Vagina (tissue), 2 donors: ENCODE data around the gene STARD7. TPM values are rescaled to one million over a fixed set of nuclear protein-coding genes. Genes with fewer than 3 reads are reported as not detected.

Experiments used
- DNase-seq, 2 donors: peaks; one replicate each; pipeline ENCODE4 v3.0.0-alpha.2; 2017; ENCODE audit errors: extremely low spot score in 2 of 2
- H3K27ac ChIP-seq: fragments of 200-600 bp; sonication (generic); one replicate; pipeline ENCODE4 v1.5.1; 2019
- H3K27me3 ChIP-seq: fragments of 200-600 bp; sonication (generic); one replicate; pipeline ENCODE4 v1.5.1; 2019
- H3K36me3 ChIP-seq, 2 donors: fragments of 200-600 bp; sonication (generic); one replicate each; pipeline ENCODE4 v1.5.1; 2017 to 2019
- H3K4me1 ChIP-seq: fragments of 200-600 bp; sonication (generic); one replicate; pipeline ENCODE4 v1.5.1; 2019
- H3K4me3 ChIP-seq, 2 donors: fragments of 200-600 bp; sonication (generic); 1 replicate in 1 of 2; 2 replicates in 1 of 2; pipeline ENCODE4 v1.5.1; 2016 to 2019
- H3K9me3 ChIP-seq: fragments of 200-600 bp; sonication (generic); one replicate; pipeline ENCODE4 v1.5.1; 2019
- CTCF ChIP-seq, 3 experiments: fragments of 450-650 bp in 2 of 3; fragments of 200-600 bp in 1 of 3; sonication (generic) in 1 of 3; IDR thresholded peaks; one replicate each; pipeline ENCODE4 v1.5.1; 2017 to 2019; ENCODE audit warnings: antibody characterized with exemption in 3 of 3, mild to moderate bottlenecking in 2 of 3, moderate library complexity in 2 of 3
- POLR2A ChIP-seq, 2 donors: fragments of 450-650 bp; IDR thresholded peaks; one replicate each; pipeline ENCODE4 v1.6.1; 2017; ENCODE audit warnings: antibody characterized with exemption in 2 of 2, mild to moderate bottlenecking in 2 of 2, moderate library complexity in 2 of 2
- POLR2AphosphoS5 ChIP-seq, 2 donors: sonication (generic); formaldehyde crosslinking; IDR thresholded peaks; one replicate each; pipeline ENCODE4 v1.9.0; 2017; ENCODE audit warnings: antibody characterized with exemption in 2 of 2, mild to moderate bottlenecking in 2 of 2, low read depth in 1 of 2; ENCODE audit not compliant: insufficient read depth in 1 of 2
- intact Hi-C: fragments of 100-400 bp; cut with DNase I; formaldehyde crosslinking; loops from one replicate; pipeline ENCODE4 v1.15.1; 2023
- total RNA-seq: library from RNA; depleted of rRNA; stranded (reverse); fragments of >200 nt; gene quantifications from one replicate; pipeline ENCODE4 v1.2.3, GENCODE V29; 2016

STARD7 gene
- total RNA-seq, 1 donor from 2014 or later: 69.5 TPM

GRCh38 chr2:96241227-96241626, 32.6 kb upstream of the STARD7 start:
- no peak for TF ChIP-seq CTCF (IDR thresholded peaks at IDR 0.05)
- TF ChIP-seq POLR2AphosphoS5 (IDR thresholded peaks at IDR 0.05; ENCODE audit: insufficient read depth in 1 of 2, low read depth in 1 of 2): no peak
- no peak for TF ChIP-seq POLR2A (IDR thresholded peaks at IDR 0.05)
- Histone ChIP-seq H3K27me3 (no peaks in the 10 kb centered on the region), H3K27ac (no peak overlapping the region), H3K36me3 (no peaks in the 10 kb centered on the region), H3K4me1 (peaks cover 8% of the 10 kb centered on the region), H3K9me3 (no peaks in the 10 kb centered on the region), H3K4me3 (no peak overlapping the region)
- DNase-seq: no peak
- intact Hi-C loops: no loop called here

GRCh38 chr2:96240341-96241038, 31.9 kb upstream of the STARD7 start:
- no peak overlapping the region for H3K27ac ChIP-seq
- intact Hi-C loops: no loop called here

GRCh38 chr2:96239745-96240264, 31.2 kb upstream of the STARD7 start:
- Histone ChIP-seq H3K36me3 (no peaks in the 10 kb centered on the region), H3K9me3 (no peaks in the 10 kb centered on the region), H3K27ac (no peak overlapping the region), H3K4me1 (peaks cover 8% of the 10 kb centered on the region), H3K27me3 (no peaks in the 10 kb centered on the region), H3K4me3 (no peak overlapping the region)
- TF ChIP-seq CTCF (IDR thresholded peaks at IDR 0.05) (no peak), POLR2AphosphoS5 (IDR thresholded peaks at IDR 0.05; ENCODE audit: insufficient read depth in 1 of 2, low read depth in 1 of 2) (no peak), POLR2A (IDR thresholded peaks at IDR 0.05) (no peak)
- no peak for DNase-seq
- intact Hi-C loops: no loop called here

More at GRCh38 chr2:96240341-96241038, 31.9 kb upstream of the STARD7 start:
- Histone ChIP-seq H3K9me3 (no peaks in the 10 kb centered on the region), H3K27me3 (no peaks in the 10 kb centered on the region), H3K4me1 (peaks cover 8% of the 10 kb centered on the region), H3K4me3 (no peak overlapping the region), H3K36me3 (no peaks in the 10 kb centered on the region)
- no peak for DNase-seq
- no peak for TF ChIP-seq POLR2AphosphoS5 (IDR thresholded peaks at IDR 0.05; ENCODE audit: insufficient read depth in 1 of 2, low read depth in 1 of 2)
- no peak for TF ChIP-seq CTCF (IDR thresholded peaks at IDR 0.05)
- no peak for TF ChIP-seq POLR2A (IDR thresholded peaks at IDR 0.05)

DNA sequence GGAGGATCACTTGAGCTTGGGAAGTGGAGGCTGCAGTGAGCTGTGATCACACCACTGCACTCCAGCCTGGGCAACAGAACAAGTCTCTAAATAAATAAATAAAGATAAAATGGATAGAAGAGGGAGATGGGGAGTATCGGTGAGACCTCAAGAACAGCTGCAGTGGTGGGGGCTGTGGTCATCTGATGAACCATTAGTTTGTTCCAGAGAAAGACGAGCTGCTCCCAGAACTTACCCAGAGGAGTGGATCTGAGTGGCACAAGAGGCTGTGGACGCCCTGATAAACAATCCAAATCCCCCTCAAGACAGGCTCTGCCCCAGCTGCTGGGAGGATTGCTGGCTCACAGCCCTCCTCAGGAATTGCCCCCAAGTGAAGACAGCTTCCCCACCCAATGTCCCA, 30.5 kb upstream of the STARD7 start:
- no peak overlapping the region for H3K4me3 ChIP-seq
- peaks cover 8% of the 10 kb centered on the region for H3K4me1 ChIP-seq
- no peaks in the 10 kb centered on the region for H3K9me3 ChIP-seq
- H3K27me3 ChIP-seq: no peaks in the 10 kb centered on the region
- H3K27ac ChIP-seq: no peak overlapping the region
- H3K36me3 ChIP-seq: no peaks in the 10 kb centered on the region
- intact Hi-C loops: no loop called here
- no peak for DNase-seq
- TF ChIP-seq POLR2AphosphoS5 (IDR thresholded peaks at IDR 0.05; ENCODE audit: insufficient read depth in 1 of 2, low read depth in 1 of 2): no peak
- TF ChIP-seq POLR2A (IDR thresholded peaks at IDR 0.05): no peak
- no peak for TF ChIP-seq CTCF (IDR thresholded peaks at IDR 0.05)

- TF ChIP-seq POLR2AphosphoS5 (IDR thresholded peaks at IDR 0.05; ENCODE audit: insufficient read depth in 1 of 2, low read depth in 1 of 2): no peak
- no peak for TF ChIP-seq POLR2A (IDR thresholded peaks at IDR 0.05)
- no peak for TF ChIP-seq CTCF (IDR thresholded peaks at IDR 0.05)
- intact Hi-C loops: no loop called here
- Histone ChIP-seq H3K36me3 (no peaks in the 10 kb centered on the region), H3K4me3 (no peak overlapping the region), H3K27ac (no peak overlapping the region), H3K9me3 (no peaks in the 10 kb centered on the region), H3K4me1 (peaks cover 8% of the 10 kb centered on the region), H3K27me3 (no peaks in the 10 kb centered on the region)
- DNase-seq: no peak
Observed at GRCh38 chr2:96238266-96238665, 29.6 kb upstream of the STARD7 start.
